PC-9 (cell line): Measurements from ENCODE around the gene TEFM.

ENCODE experiments used
- EZH2 ChIP-seq: fragments of 200-600 bp; sonication (generic); IDR thresholded peaks from 2 replicates; pipeline ENCODE4 v1.8.0; 2017; ENCODE audit warnings: antibody characterized with exemption, low read depth
- TF ChIP-seq, protein P1 (sequence below): fragments of 200-600 bp; sonication (generic); conservative IDR thresholded peaks from 2 replicates; pipeline ENCODE4 v1.6.1; 2017; ENCODE audit warnings: mixed run types, antibody characterized with exemption, mild to moderate bottlenecking, moderate library complexity

- TF ChIP-seq, protein P1, sequence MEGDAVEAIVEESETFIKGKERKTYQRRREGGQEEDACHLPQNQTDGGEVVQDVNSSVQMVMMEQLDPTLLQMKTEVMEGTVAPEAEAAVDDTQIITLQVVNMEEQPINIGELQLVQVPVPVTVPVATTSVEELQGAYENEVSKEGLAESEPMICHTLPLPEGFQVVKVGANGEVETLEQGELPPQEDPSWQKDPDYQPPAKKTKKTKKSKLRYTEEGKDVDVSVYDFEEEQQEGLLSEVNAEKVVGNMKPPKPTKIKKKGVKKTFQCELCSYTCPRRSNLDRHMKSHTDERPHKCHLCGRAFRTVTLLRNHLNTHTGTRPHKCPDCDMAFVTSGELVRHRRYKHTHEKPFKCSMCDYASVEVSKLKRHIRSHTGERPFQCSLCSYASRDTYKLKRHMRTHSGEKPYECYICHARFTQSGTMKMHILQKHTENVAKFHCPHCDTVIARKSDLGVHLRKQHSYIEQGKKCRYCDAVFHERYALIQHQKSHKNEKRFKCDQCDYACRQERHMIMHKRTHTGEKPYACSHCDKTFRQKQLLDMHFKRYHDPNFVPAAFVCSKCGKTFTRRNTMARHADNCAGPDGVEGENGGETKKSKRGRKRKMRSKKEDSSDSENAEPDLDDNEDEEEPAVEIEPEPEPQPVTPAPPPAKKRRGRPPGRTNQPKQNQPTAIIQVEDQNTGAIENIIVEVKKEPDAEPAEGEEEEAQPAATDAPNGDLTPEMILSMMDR = no peak
- no peak for TF ChIP-seq EZH2
Observed at GRCh38 chr17:30917050-30917449, 11.0 kb upstream of the TEFM start.
